Kidney glomerular epithelial cell (primary cell): Measurements from ENCODE around the gene RHBDL3.
"Not testable (repeated sequence)": the region's sequence is repeated elsewhere in the genome, so short reads cannot be mapped to it uniquely, and the experiment has no call there.

Experiments
- DNase-seq: peaks from one replicate; lab custom pipeline; 2025; lab: John Stamatoyannopoulos, UW

RHBDL3 gene

GRCh38 chr17:32289471-32290070 is 23.9 kb downstream of the RHBDL3 start:
- no peak for DNase-seq

DNA sequence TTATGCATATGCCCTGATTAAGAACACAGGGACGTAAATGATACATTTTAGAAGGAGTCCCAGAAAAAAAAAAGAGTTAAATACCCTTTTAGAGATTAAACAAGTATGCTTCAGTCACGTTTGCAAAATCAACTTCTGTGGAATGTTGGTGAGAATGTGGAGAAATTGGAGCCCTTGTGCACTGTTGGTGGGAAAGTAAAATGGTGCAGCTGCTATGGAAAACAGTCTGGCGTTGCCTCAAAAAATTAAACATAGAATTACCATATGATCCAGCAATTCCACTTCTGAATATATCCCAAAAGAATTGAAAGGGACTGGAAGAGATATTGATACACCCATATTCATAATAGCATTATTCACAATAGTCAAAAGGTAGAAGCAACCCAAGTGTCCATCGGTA is 26.5 kb downstream of the RHBDL3 start:
- no peak for DNase-seq

DNA sequence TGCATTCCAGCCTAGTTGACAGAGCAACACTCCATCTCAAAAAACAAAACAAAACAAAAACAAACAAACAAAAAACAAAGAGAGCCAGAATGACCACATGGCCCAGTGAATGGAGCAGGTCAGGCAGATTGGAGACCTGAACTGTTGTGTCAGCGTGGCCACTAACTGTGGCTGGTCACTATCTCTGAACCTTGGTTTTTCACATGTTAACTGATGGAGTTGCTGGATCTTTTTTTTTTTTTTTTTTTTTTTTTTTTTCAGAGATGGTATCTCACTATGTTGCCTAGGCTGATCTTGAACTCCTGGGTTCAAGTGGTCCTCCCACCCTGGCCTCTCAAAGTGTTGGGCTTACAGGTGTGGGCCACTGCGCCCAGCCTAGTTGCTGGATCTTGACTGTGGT is 31.8 kb downstream of the RHBDL3 start:
- no peak for DNase-seq

GRCh38 chr17:32297860-32298259 is 32.2 kb downstream of the RHBDL3 start:
- DNase-seq: no peak

- no peak for DNase-seq
These were observed 32.7 kb downstream of the RHBDL3 start for GRCh38 chr17:32298298-32298697.

GRCh38 chr17:32298721-32299579 is 33.3 kb downstream of the RHBDL3 start:
- no peak for DNase-seq

GRCh38 chr17:32299580-32300164 is 34.0 kb downstream of the RHBDL3 start:
- DNase-seq: no peak

- no peak for DNase-seq
These were observed 36.4 kb downstream of the RHBDL3 start for GRCh38 chr17:32302037-32302436.

GRCh38 chr17:32302860-32303649 is 37.4 kb downstream of the RHBDL3 start:
- DNase-seq: no peak

- DNase-seq: no peak
These were observed 38.2 kb downstream of the RHBDL3 start for GRCh38 chr17:32303781-32304288.

DNA sequence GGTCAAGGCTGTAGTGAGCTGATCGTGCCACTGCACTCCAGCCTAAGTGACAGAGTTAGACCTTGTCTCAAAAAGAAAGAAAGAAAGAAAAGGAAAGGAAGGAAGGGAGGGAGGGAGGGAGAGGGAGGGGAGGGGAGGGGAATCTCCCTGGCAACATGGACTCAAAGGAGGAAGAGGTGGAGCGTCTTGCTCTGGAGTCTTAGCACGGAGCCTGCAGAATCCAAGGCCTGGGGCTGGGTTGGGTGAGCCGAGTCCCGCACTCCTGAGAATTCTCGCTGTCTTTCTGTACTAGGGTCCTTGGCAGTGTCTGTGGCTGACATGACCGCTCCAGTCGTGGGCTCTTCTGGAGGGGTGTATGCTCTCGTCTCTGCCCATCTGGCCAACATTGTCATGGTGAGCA is 39.4 kb downstream of the RHBDL3 start:
- DNase-seq: no peak

DNA sequence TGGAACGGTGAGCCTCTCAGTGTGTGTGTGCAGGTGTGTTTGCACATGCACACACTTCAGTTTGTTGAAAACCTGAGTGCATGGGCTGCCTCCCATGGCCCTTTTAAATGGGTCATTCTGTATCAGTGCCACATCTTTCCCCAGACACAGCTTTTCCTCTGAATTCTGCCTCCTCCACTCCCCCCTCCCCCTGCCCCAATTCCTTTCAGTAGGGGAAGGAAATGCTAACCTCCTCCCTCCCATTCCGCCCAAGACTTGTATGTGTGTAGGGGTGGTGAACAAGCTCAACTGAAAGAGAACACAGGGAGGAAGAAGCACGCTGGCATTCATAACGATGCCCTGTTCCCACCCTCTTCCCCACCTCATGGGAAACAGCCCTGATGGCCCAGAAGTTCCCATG is 42.0 kb downstream of the RHBDL3 start:
- DNase-seq: no peak

GRCh38 chr17:32311028-32311536 is 45.5 kb downstream of the RHBDL3 start:
- DNase-seq: no peak

GRCh38 chr17:32314636-32315035 is 49.0 kb downstream of the RHBDL3 start:
- no peak for DNase-seq

- no peak for DNase-seq
These were observed 49.5 kb downstream of the RHBDL3 start for GRCh38 chr17:32315171-32315570.

DNA sequence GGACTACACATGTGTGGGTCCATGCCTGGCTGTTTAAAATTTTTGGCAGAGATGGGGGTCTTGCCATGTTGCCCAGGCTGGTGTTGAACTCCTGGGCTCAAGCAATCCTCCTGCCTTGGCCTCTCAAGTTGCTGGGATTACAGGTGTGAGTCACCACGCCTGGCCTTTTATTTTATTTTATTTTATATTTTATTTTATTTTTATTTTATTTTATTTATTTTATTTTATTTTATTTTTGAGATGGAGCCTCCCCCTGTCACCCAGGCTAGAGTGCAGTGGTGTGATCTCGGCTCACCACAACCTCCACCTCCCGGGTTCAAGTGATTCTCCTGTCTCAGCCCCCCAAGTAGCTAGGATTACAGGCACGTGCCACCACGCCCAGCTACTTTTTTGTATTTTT is 51.0 kb downstream of the RHBDL3 start:
- DNase-seq: not testable (repeated sequence)

- no peak for DNase-seq
These were observed 51.7 kb downstream of the RHBDL3 start for GRCh38 chr17:32317353-32317752.

DNA sequence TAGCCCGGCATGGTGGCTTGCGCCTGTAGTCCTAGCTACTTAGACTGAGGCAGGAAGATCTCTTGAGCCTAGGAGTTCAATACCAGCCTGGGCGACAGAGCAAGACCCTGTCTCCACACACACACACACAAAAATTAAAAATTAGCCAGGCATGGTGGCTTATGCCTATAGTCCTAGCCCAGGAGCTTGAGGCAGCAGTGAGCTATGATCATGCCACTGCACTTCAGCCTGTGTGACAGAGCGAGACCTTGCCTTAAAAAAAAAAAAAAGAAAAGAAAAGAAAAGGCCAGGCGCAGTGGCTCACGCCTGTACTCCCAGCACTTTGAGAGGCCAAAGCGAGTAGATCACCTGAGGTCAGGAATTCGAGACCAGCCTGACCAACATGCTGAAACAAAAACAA is 52.4 kb downstream of the RHBDL3 start:
- no peak for DNase-seq

DNA sequence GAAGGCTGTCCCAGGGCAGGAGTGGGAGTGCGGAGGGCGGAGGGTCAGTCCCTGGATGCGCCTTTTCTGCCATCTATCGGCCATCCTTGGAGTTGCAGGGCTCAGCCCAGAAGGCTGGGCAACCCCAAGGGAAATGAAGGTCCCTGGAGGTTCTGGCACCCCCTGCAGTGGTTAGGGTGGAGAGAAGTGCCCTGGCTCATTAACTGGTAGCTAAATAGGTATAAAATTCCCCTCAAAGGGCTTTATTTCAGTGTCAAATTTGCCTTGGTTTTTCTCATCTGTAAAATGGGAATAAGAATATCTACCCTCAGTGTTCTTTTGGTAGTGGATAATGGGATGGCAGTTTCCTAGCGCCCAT is 53.9 kb downstream of the RHBDL3 start:
- DNase-seq: peak; percentile 45

DNA sequence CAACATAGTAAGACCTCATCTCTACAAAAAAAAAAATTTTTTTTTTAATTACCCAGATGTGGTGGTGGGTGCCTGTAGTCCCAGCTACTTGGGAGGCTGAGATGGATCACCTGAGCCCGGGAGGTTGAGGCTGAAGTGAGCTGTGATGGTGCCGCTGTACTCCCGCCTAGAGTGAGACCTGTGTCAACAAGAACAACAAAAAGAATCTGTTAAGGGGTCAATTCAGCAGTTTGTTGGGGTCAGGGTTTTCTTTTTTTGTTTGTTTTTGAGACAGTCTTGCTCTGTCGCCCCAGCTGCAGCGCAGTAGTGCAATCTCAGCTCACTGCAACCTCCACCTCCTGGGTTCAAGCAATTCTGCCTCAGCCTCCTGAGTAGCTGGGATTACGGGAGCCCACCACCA is 54.4 kb downstream of the RHBDL3 start:
- not testable (repeated sequence) for DNase-seq

DNA sequence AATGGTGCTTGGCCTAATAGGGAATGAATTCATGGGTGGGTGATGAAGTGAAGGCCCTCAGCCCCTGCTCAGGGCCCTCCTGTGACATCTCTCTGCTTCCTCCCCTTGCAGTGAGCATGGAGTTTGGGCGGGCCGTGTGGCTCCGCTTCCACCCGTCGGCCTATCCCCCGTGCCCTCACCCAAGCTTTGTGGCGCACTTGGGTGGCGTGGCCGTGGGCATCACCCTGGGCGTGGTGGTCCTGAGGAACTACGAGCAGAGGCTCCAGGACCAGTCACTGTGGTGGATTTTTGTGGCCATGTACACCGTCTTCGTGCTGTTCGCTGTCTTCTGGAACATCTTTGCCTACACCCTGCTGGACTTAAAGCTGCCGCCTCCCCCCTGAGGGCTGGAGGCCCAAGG is 55.2 kb downstream of the RHBDL3 start:
- DNase-seq: no peak

DNA sequence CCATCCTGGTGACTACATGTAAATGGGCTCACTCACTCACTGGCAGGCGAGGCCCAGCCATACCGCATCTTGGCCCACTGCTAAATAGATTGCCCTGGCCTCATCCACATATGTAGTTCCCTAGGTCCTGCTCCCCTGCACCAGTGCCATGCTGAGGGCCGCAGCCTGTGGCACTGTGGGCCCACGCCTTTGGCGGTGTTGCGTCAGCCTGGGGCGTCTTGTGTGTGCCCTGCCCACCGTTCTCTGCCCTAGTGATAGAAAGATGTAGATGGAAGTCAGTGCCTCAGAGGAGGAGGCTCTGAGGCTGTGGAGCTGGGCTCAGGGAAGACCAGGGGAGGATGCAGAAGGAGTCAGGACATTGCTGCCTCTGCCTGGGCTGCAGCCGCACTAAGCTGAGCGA is 57.4 kb downstream of the RHBDL3 start:
- no peak for DNase-seq
